ENCODE results near the gene APMAP.

- TF ChIP-seq CTCF (IDR thresholded peaks at IDR 0.05; ENCODE audit: insufficient read depth, low read length, poor library complexity, severe bottlenecking), result no peak
- no peak for TF ChIP-seq EZH2phosphoT487 (conservative IDR thresholded peaks at IDR 0.05; ENCODE audit: low read length)
Observed at GRCh38 chr20:25007491-25008305, 15.1 kb upstream of the APMAP start.
